Smooth muscle cell (in vitro differentiated cells): ENCODE results near the gene B3GAT2. TPM values are rescaled to one million over a fixed set of nuclear protein-coding genes. Genes with fewer than 3 reads are reported as not detected.

Experiments used
- DNase-seq: peaks from one replicate; lab custom pipeline; 2025; ENCODE audit not compliant: unreplicated experiment; lab: John Stamatoyannopoulos, UW
- H2AFZ ChIP-seq: fragments of 200-600 bp; sonication (generic); 2 replicates; pipeline ENCODE4 v1.6.0; 2016; ENCODE audit warnings: antibody characterized with exemption, low read depth, mild to moderate bottlenecking
- H3F3A ChIP-seq: fragments of 200-600 bp; sonication (generic); 2 replicates; pipeline ENCODE4 v1.6.0; 2017; ENCODE audit warnings: antibody characterized with exemption, low read depth
- H3K27ac ChIP-seq: fragments of 200-600 bp; sonication (generic); 2 replicates; pipeline ENCODE4 v1.5.1; 2016; ENCODE audit warnings: low read depth, mild to moderate bottlenecking
- H3K27me3 ChIP-seq: fragments of 200-600 bp; sonication (generic); 2 replicates; pipeline ENCODE4 v1.6.1; 2016; ENCODE audit warnings: low read depth, mild to moderate bottlenecking
- H3K36me3 ChIP-seq: fragments of 200-600 bp; sonication (generic); 2 replicates; pipeline ENCODE4 v1.5.1; 2016; ENCODE audit warnings: low read depth
- H3K4me1 ChIP-seq: fragments of 200-600 bp; sonication (generic); 2 replicates; pipeline ENCODE4 v1.5.1; 2016; ENCODE audit warnings: low read depth
- H3K4me2 ChIP-seq: fragments of 200-600 bp; sonication (generic); 2 replicates; pipeline ENCODE4 v1.6.0; 2016; ENCODE audit warnings: mild to moderate bottlenecking
- H3K4me3 ChIP-seq: fragments of 200-600 bp; sonication (generic); 2 replicates; pipeline ENCODE4 v1.5.1; 2016; ENCODE audit warnings: mild to moderate bottlenecking
- H3K79me2 ChIP-seq: fragments of 200-600 bp; sonication (generic); 2 replicates; pipeline ENCODE4 v1.6.0; 2016; ENCODE audit warnings: low read depth, mild to moderate bottlenecking
- H3K9ac ChIP-seq: fragments of 200-600 bp; sonication (generic); 2 replicates; pipeline ENCODE4 v1.6.0; 2016; ENCODE audit warnings: low read depth
- H3K9me3 ChIP-seq: fragments of 200-600 bp; sonication (generic); replicated peaks from 2 replicates; pipeline ENCODE4 v1.5.1; 2016; ENCODE audit warnings: low read depth
- H4K20me1 ChIP-seq: fragments of 200-600 bp; sonication (generic); 2 replicates; pipeline ENCODE4 v1.6.0; 2016; ENCODE audit warnings: low read depth
- WGBS: methylation state at CpG from one replicate; pipeline ENCODE4 v1.1.7; 2016; ENCODE audit warnings: low lambda C conversion rate; 5-methylcytosine and 5-hydroxymethylcytosine counted together
- polyA plus RNA-seq: library from polyadenylated mRNA; unstranded; fragments of >200 nt; fragmentation: Nextera tagmentation; extraction: Ambion mirVana; gene quantifications from 2 replicates; pipeline ENCODE4 v1.2.1, GENCODE V29; 2016
- total RNA-seq: library from RNA; depleted of rRNA; stranded (reverse); fragments of >200 nt; gene quantifications from 2 replicates; pipeline ENCODE4 v1.2.3, GENCODE V29; 2014
- TF ChIP-seq, protein P1 (sequence below): fragments of 200-600 bp; sonication (generic); IDR thresholded peaks from 2 replicates; pipeline ENCODE4 v1.5.1; 2017; ENCODE audit warnings: borderline replicate concordance, mild to moderate bottlenecking, antibody characterized with exemption; ENCODE audit not compliant: insufficient read depth, poor library complexity, severe bottlenecking

The B3GAT2 gene
- total and polyA plus RNA-seq, 2 experiments from 2014 or later, result 0.13 to 0.14 TPM

- H3F3A ChIP-seq, result no peaks in the 10 kb centered on the region
- H3K4me2 ChIP-seq, result no peak overlapping the region
- H3K36me3 ChIP-seq, result no peaks in the 10 kb centered on the region
- no peaks in the 10 kb centered on the region for H3K79me2 ChIP-seq
- DNase-seq, result no peak
- peaks cover 7% of the 10 kb centered on the region for H3K27me3 ChIP-seq
- H3K4me1 ChIP-seq, result no peaks in the 10 kb centered on the region
- H3K9me3 ChIP-seq, result no peaks in the 10 kb centered on the region
- TF ChIP-seq, protein P1, sequence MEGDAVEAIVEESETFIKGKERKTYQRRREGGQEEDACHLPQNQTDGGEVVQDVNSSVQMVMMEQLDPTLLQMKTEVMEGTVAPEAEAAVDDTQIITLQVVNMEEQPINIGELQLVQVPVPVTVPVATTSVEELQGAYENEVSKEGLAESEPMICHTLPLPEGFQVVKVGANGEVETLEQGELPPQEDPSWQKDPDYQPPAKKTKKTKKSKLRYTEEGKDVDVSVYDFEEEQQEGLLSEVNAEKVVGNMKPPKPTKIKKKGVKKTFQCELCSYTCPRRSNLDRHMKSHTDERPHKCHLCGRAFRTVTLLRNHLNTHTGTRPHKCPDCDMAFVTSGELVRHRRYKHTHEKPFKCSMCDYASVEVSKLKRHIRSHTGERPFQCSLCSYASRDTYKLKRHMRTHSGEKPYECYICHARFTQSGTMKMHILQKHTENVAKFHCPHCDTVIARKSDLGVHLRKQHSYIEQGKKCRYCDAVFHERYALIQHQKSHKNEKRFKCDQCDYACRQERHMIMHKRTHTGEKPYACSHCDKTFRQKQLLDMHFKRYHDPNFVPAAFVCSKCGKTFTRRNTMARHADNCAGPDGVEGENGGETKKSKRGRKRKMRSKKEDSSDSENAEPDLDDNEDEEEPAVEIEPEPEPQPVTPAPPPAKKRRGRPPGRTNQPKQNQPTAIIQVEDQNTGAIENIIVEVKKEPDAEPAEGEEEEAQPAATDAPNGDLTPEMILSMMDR, result no peak
- H4K20me1 ChIP-seq, result no peaks in the 10 kb centered on the region
- H2AFZ ChIP-seq, result no peak overlapping the region
- no peak overlapping the region for H3K9ac ChIP-seq
- 81% methylated on average over 1 of the region's 1 CpG for WGBS
- H3K4me3 ChIP-seq, result no peak overlapping the region
- H3K27ac ChIP-seq, result no peak overlapping the region
These were observed 51.1 kb downstream of the B3GAT2 start for GRCh38 chr6:70905742-70906141.

GRCh38 chr6:70903665-70904452 lies 53.0 kb downstream of the B3GAT2 start:
- Histone ChIP-seq H4K20me1 (no peaks in the 10 kb centered on the region), H3K9ac (no peak overlapping the region), H3K79me2 (no peaks in the 10 kb centered on the region), H3K4me1 (no peaks in the 10 kb centered on the region), H3K9me3 (no peaks in the 10 kb centered on the region), H3K27me3 (peaks cover 6% of the 10 kb centered on the region), H3K4me3 (no peak overlapping the region), H3F3A (no peaks in the 10 kb centered on the region), H2AFZ (no peak overlapping the region), H3K36me3 (no peaks in the 10 kb centered on the region), H3K27ac (no peak overlapping the region), H3K4me2 (no peak overlapping the region)
- 62% methylated on average over 2 of the region's 2 CpGs for WGBS
- TF ChIP-seq, protein P1, result no peak
- no peak for DNase-seq

DNA sequence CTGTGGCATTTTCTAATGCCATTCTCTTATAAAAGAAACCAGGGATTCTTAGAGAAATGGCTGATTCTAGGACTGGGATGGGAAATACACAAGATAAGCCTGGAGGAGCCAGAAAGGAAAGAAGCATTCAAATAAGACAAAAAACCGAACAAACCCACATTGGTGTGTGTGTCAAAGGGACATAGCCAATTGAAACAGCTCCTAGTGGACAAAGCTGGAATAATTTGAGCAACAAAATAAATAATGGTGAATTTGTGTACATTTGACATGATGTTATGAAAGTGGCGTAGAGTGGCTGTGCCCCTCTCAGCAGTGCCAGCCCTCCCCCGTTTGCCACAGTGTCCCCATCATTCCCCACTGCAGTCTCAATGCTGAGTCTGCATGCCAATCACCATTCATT lies 55.5 kb downstream of the B3GAT2 start:
- H3K27ac ChIP-seq, result no peak overlapping the region
- no peak overlapping the region for H2AFZ ChIP-seq
- TF ChIP-seq, protein P1, result peak; percentile 30
- H3K79me2 ChIP-seq, result no peaks in the 10 kb centered on the region
- no peaks in the 10 kb centered on the region for H3K36me3 ChIP-seq
- H3K4me1 ChIP-seq, result no peaks in the 10 kb centered on the region
- H3K9me3 ChIP-seq, result no peaks in the 10 kb centered on the region
- H3K27me3 ChIP-seq, result peaks cover 6% of the 10 kb centered on the region
- DNase-seq, result no peak
- no peak overlapping the region for H3K4me3 ChIP-seq
- H3K4me2 ChIP-seq, result no peak overlapping the region
- no peak overlapping the region for H3K9ac ChIP-seq
- no peaks in the 10 kb centered on the region for H3F3A ChIP-seq
- no peaks in the 10 kb centered on the region for H4K20me1 ChIP-seq
- WGBS, result 95% methylated on average over 3 of the region's 3 CpGs

DNA sequence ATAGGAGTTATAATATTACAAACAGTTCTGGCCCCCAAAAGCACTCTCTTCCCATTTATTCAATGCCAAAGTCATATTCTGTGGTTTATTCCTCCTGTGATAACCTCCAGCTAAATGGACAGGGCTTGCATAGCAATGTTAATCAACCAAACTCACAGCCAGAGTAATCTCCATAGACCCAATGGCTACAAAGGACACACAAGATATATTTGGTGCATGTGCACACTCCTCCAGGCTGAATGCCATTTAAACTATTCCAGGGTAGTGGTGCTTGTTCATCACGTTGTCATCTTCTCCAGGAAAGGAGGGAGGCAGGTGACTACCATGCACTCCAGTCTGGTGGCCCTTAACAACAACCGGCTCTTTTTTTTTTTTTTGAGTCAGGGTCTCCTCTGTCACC lies 56.8 kb downstream of the B3GAT2 start:
- TF ChIP-seq, protein P1, result no peak
- H3K9ac ChIP-seq, result no peak overlapping the region

More for the DNA sequence above, 56.8 kb downstream of the B3GAT2 start:
- no peaks in the 10 kb centered on the region for H3K4me1 ChIP-seq
- no peaks in the 10 kb centered on the region for H3K36me3 ChIP-seq
- peaks cover 6% of the 10 kb centered on the region for H3K27me3 ChIP-seq
- H3K4me3 ChIP-seq, result no peak overlapping the region
- no peaks in the 10 kb centered on the region for H3F3A ChIP-seq
- DNase-seq, result no peak
- H3K4me2 ChIP-seq, result no peak overlapping the region
- no peaks in the 10 kb centered on the region for H3K9me3 ChIP-seq
- H3K27ac ChIP-seq, result no peak overlapping the region
- H2AFZ ChIP-seq, result no peak overlapping the region
- no peaks in the 10 kb centered on the region for H4K20me1 ChIP-seq
- WGBS, result 72% methylated on average over 2 of the region's 2 CpGs
- H3K79me2 ChIP-seq, result no peaks in the 10 kb centered on the region
